SH-SY5Y (cell line): ENCODE results near the gene OR10X1.

Experiments used
- GATA2 ChIP-seq: IDR thresholded peaks from 2 replicates; pipeline ENCODE4 v1.6.1; 2011; ENCODE audit warnings: mild to moderate bottlenecking, low read depth, low read length
- GATA3 ChIP-seq: IDR thresholded peaks from 2 replicates; pipeline ENCODE4 v1.6.1; 2011; ENCODE audit warnings: low read depth, mild to moderate bottlenecking, low read length, moderate library complexity

OR10X1 gene, protein sequence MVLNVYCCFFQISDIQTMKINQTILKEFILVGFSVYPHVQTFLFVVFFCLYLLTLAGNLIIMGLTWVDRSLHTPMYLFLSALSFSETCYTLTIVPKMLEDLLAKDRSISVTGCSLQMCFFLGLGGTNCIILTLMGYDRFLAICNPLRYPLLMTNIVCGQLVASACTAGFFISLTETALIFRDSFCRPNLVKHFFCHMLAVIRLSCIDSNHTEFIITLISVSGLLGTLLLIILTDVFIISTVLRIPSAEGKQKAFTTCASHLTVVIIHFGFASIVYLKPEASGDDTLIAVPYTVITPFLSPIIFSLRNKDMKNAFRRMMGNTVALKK

DNA sequence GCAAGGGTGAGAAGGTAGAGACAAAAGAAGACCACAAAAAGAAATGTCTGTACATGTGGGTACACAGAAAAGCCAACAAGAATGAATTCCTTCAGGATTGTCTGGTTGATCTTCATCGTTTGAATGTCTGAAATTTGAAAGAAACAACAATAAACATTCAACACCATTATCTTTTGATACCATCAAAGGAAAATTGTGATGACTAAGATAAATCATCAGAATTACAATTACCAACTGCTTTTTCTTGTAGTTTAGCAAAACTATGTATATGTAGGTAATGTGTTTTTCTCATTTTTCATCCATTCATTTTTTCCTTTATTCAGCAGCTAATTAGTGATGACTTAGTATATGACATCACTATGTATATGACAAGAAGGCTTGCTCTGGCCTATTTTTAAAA lies at the start of gene OR10X1:
Gene OR10X1, minus strand, starts transcription at position 167 of the 400 bp plus-strand sequence. Its CDS starts 0 bp downstream, at position 167.
- TF ChIP-seq GATA3 (no peak), GATA2 (no peak)

DNA sequence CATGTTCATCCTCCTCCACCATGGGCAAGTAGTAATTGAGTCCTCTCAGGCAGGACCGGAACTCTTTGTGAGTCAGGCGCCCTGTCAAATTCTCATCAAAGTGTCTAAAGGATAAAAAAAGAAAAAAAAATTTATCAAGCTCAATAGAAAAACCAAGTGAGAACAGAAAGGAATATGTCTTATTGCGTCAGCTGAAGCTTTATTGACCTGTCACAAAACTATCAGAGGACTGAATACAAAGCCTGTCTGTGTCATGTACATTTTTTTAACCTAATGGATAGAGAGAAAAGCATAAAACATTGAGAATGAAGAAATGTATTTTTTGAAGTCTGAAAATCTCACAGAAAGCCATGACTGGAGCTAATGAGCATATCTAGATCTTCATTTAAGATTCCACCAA lies 34.1 kb upstream of the OR10X1 start:
- TF ChIP-seq GATA2 (no peak), GATA3 (no peak)

DNA sequence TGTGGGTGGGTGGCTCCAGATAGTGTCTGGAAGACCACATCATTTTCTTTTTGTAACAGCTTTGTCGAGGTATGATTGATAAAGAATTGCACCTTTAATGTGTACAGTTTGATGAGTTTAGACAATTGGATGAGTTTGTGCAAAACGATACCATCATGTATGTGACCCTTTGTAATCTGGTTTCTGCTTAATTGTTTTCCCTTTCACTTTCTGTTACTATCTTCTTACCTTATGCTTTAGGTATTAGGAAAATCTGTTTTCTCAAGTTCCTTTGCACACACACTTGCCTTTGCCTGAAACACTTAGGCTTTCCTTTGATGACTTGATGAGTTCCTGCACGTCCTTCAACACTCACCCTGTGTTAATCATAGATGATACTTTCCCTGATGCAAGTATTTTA lies 32.2 kb upstream of the OR10X1 start:
- TF ChIP-seq GATA2 = no peak
- TF ChIP-seq GATA3 = no peak

DNA sequence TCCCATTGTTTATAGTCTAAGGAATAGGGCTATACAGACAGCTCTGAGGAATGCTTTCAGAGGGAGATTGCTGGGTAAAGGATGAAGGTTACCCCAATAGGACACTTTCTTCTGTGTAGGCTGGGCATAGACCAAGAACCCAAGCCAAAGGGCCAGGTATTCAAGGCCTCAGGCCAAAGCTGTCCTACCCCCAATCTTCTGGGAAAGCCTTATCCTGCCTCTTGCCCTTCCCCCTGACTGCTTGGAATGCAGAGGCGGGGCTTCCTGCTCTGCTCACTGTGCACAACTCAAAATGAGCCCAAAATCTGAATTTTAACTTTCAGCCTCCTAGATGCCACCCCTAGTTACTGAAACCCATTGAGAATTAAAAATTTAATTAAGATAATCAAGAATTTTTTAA lies 27.6 kb upstream of the OR10X1 start:
- TF ChIP-seq GATA3 (no peak), GATA2 (no peak)

DNA sequence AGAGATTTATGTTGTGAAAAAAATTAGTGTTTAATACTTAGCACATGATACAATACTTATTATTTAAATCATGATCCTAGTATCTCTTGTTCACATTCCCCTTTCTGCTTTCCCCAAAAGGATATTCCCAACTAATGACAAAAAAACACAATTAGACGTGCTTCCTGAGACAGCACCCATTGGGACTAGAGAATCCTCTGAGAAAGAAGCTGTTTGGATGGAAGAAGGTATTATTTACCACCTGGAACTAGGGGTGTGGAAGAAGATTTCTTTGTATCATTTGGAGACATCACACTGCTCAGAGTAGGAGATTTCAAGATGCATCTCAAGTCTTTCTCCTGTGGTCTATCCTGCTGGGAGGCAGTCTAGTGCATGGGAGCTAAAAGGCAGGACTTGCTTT lies 25.3 kb upstream of the OR10X1 start, which contains the start of gene OR10Z1:
Gene OR10Z1, plus strand, starts transcription at position 301 of the 400 bp plus-strand sequence. CDS start 1,171 bp downstream, outside the sequence.
- TF ChIP-seq GATA3 = no peak
- TF ChIP-seq GATA2 = no peak

DNA sequence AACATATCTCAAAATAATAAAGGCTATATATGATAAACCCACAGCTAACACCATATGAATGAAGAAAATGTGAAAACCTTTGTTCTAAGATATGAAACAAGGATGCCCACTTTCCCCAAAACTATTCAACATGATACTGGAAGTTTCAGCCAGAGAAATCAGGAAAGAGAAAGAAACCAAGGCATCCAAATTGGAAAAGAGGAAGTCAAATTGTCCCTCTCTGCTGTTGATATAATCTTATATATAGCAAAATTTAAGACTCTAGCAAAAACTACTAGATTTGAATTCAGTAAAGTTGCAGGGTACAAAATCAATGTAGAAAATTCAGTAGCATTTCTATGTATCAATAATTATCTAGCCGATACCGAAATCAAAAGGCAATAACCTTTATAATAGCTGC lies 21.0 kb upstream of the OR10X1 start:
- TF ChIP-seq GATA3 (no peak), GATA2 (no peak)

DNA sequence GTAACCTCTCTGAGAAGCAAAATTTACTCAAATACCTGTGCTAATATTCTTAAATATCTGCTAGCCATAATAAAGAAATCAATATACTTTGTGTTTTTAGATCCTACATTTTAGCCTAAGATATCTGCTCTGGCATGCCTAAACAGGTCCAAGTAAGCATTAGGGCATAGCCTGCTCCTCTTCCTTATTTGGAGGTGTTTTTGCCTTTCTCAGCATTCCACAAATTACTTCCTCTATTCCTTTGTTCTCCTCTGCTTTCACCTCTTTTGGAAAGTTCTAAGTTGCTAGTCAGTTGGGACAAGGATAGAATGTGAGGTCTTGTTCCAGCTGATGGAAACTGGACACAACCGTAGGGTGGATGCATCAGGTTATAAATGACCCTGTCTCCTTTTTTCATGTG lies 7.2 kb upstream of the OR10X1 start:
- TF ChIP-seq GATA3 = no peak
- no peak for TF ChIP-seq GATA2

DNA sequence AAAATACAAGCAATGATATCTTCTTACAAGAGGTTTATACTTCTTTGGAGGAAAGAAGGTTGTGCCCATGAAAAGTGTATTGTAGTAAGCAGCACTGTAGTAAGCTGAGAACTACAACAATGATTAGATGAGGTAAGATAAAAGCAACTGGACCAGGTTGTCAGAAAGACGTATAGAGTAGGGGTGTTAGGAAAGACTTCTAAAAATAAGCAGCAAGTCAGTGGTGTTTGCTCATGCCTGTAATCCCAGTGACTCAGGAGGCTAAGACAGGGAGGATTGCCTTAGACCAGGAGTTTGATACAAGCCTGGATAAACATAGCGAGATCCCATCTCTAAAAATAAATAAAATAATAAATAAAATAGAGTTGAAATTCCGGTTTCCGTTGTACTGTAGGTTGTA lies 4.3 kb upstream of the OR10X1 start:
- no peak for TF ChIP-seq GATA2
- no peak for TF ChIP-seq GATA3

DNA sequence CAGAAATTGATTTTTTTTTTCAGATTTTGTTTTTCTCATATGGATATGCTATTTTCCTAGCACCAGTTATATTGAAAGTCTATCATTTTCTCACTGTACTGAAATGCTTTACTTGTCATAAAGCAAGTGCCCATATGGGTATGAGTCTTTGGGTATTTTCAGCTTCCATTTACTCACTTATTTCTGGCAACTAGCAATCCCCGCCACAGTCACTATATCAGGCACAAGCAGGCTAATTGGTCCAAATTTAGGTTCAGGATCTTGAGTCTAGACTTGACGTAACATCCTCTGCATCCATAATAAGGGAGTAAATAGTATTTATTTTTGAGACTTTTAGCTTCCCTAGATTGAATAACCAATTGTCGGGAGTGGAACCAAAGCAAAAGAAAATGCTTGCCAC lies 2.1 kb downstream of the OR10X1 start:
- no peak for TF ChIP-seq GATA2
- no peak for TF ChIP-seq GATA3

DNA sequence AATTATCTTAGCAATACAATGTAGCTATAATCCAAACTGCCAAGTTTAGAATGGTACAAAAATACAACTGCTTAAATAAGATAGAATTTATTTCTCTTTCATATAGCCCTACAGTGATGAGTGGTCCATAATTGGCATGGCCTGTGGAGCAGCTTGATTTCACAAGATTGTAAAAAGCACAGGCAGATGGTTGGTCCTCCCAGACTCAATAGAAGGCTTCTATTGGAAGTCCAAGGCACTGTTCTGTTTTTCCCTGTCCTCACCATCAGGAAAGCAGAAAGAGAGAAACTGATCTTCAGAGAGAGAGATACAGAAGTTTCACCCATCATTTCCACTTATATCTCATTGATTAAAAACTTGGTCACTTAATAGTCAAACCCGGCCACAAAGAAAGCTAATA lies 7.5 kb downstream of the OR10X1 start:
- no peak for TF ChIP-seq GATA3
- TF ChIP-seq GATA2 = no peak

DNA sequence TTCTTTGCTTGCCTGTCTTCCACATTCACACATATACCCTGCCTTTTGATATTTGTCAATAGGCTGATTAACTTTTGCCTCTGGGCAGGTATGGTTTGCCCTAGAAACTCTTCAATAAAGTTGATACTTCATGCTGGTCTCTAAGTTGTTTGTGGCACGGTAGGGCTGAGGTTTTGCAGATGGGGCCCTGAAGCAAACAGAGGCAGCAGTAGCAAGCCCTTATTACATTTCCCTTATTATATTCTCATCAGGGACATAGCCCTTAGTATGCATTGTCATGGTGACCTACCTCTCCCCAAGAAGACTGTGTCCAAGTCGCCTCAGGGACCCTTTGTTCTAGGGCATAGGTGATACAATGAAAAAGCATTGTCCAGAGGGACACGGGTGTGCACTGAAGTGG lies 9.2 kb downstream of the OR10X1 start, which contains the start of gene OR6P1:
Gene OR6P1, minus strand, starts transcription at position 101 of the 400 bp plus-strand sequence. CDS start 6,976 bp downstream, outside the sequence.
- no peak for TF ChIP-seq GATA3
- no peak for TF ChIP-seq GATA2

DNA sequence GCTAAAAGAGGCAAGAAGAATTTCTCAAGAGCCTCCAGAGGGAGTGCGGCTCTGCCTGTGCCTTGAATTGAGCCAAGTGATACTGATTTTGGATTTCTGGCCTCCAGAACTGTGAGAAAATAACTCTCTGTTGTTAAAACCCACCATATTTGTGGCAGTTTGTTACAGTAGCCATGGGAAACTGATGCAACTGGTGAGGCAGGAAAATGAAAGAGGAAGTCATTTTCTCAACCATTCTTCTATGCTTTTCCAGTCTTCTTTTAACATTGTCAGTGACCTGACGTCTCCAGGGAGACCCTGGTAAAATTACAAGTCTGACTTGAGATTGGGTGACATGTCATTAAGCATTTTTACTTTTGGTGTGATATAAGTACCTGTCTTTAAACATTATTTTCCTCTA lies 15.1 kb downstream of the OR10X1 start:
- TF ChIP-seq GATA2 = no peak
- TF ChIP-seq GATA3 = no peak

DNA sequence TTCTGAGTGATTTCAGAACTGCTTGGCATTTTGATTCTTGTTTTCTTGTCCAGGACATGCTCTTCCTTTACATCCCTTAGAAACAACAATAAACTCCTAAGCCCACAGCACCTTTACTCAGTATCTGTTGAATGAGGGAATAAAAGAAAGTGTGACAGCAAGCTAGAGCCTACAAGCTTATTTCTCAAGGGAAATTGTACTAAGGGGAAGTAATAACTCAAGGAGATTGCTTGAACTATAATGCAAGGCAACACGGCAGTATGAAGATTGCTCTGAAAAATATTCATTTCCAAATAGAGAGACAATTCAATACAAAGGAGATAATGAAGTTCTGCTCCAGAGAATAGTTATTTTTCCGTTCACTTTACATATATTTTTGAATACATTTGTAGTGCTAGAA lies 15.8 kb downstream of the OR10X1 start:
- TF ChIP-seq GATA2 (no peak), GATA3 (no peak)

DNA sequence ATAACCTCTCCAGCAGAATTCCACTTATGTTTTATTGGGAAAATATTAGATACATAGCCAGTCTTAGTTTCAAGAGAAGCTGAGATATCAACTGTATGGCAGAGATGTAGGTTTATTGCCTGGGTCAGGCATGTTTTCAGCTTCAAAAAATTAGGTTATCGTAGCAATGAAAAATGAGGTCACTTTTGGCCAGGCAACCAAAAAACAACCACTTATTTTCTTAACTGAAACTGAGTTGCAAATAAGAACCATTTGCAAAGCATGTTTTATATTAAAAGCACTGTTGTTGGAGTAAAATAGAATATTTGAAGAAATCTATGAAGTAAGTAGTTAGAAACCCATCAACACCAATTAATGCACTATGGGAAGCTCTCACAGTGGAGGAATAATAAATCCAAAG lies 20.0 kb downstream of the OR10X1 start:
- no peak for TF ChIP-seq GATA2
- TF ChIP-seq GATA3 = no peak

DNA sequence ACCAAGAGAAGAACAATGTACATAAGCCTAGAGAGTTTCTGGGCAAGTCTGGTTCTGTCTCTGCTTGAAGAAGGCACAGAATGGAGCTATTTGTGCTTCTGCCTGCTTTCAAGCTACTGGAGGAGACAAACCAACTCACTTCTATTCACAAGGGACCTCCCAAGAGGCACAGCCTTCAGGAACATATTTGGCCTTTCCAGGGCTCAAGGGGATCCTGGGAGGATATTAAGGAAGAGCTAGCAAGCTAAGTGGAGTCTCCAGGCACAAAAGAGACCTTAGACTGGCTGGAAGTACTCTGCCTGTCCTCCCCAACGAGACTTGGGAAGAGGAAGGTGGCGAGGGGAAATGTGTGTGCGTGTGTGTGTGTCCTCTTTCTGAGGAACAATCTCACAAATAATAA lies 25.3 kb downstream of the OR10X1 start, which contains the start of gene OR6Y1:
Gene OR6Y1, minus strand, starts transcription at position 54 of the 400 bp plus-strand sequence. CDS start 6,300 bp downstream, outside the sequence.
- no peak for TF ChIP-seq GATA3
- no peak for TF ChIP-seq GATA2

DNA sequence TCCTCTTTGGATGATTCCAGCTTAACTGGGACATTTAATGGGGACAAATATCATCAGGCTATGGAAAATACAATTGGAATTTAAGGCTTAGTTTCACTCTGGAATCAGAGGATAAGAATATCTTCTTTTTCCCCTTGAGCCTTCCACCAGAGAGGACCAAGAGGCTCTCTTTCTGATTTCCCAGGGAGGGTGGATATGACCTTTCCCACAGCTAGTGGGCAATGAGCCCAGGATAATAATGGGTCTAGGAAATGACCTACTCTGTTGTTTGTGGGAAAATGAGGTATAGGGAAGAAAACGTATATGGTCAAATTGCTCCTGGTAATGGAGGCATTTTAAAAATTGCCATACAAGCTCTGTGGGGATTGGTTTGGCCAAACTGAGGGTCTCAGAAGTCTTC lies 27.4 kb downstream of the OR10X1 start:
- TF ChIP-seq GATA3 (no peak), GATA2 (no peak)
